ENCODE data around the gene PRKG1. TPM values are rescaled to one million over a fixed set of nuclear protein-coding genes. Genes with fewer than 3 reads are reported as not detected.

The PRKG1 gene
- total and polyA plus RNA-seq, 2 donors (not counting 1 experiment from before 2014, with no cell fraction given): not detected

DNA sequence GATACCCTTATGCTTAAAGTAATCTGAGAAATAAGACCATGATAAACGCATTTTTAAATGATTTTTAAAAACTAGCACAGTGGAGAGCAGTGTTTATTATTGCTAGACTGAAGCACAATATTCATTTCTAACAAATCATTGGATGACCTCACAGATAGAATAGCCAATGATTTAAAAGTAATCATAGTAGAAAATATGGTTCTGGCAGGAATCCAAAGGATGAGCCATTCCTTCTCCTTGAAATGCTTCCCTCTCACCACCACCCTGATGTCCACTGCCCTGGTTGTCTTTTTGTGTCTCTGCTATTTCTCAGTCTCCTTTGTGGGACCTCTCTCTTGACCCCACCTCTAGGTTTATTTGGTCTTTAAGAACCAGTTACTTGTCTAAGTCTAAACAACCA lies 64.9 kb downstream of the PRKG1 start:
- Mint-ChIP-seq H3K9me3 (ENCODE audit: insufficient read depth) (no peaks in the 10 kb centered on the region), H3K4me3 (no peak overlapping the region), H3K27me3 (no peaks in the 10 kb centered on the region), H3K27ac (no peak overlapping the region), H3K4me1 (no peaks in the 10 kb centered on the region)
- no peaks in the 10 kb centered on the region for H3K9me3 ChIP-seq (ENCODE audit: control extremely low read depth in 1 of 3, control insufficient read depth in 2 of 3, insufficient read depth in 1 of 3, low read length in 2 of 3)
- no peak for TF ChIP-seq EZH2 (IDR thresholded peaks at IDR 0.05; ENCODE audit: borderline replicate concordance, insufficient read depth, low read depth, low read length, poor library complexity, severe bottlenecking)
- TF ChIP-seq, protein P1, sequence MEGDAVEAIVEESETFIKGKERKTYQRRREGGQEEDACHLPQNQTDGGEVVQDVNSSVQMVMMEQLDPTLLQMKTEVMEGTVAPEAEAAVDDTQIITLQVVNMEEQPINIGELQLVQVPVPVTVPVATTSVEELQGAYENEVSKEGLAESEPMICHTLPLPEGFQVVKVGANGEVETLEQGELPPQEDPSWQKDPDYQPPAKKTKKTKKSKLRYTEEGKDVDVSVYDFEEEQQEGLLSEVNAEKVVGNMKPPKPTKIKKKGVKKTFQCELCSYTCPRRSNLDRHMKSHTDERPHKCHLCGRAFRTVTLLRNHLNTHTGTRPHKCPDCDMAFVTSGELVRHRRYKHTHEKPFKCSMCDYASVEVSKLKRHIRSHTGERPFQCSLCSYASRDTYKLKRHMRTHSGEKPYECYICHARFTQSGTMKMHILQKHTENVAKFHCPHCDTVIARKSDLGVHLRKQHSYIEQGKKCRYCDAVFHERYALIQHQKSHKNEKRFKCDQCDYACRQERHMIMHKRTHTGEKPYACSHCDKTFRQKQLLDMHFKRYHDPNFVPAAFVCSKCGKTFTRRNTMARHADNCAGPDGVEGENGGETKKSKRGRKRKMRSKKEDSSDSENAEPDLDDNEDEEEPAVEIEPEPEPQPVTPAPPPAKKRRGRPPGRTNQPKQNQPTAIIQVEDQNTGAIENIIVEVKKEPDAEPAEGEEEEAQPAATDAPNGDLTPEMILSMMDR (IDR thresholded peaks at IDR 0.05): no peak
- no peaks in the 10 kb centered on the region for H3K4me1 ChIP-seq (ENCODE audit: control insufficient read depth in 2 of 2, insufficient read depth in 2 of 2, low read length in 2 of 2)
- no peak overlapping the region for H3K9ac ChIP-seq (ENCODE audit: low read length)
- no peak overlapping the region for H2AFZ ChIP-seq (ENCODE audit: insufficient read depth, low read depth, low read length, poor library complexity, severe bottlenecking)
- no peak overlapping the region for H3K4me2 ChIP-seq (replicated peaks; ENCODE audit: low read depth, low read length, poor library complexity, severe bottlenecking)
- ChIA-PET POLR2A (no interaction called here), CTCF (no interaction called here)
- H4K20me1 ChIP-seq (ENCODE audit: control insufficient read depth, insufficient read depth, low read length, poor library complexity, severe bottlenecking): no peaks in the 10 kb centered on the region
- intact Hi-C loops (cut with micrococcal nuclease): no loop called here
- no CpG with 5 or more reads among the region's 1 CpG for WGBS (ENCODE audit: insufficient coverage)
- H3K27me3 ChIP-seq (replicated peaks in 1 of 4; ENCODE audit: control extremely low read depth in 1 of 4, control insufficient read depth in 3 of 4, insufficient read depth in 4 of 4, low read length in 3 of 4): no peaks in the 10 kb centered on the region
- H3K36me3 ChIP-seq (replicated peaks in 1 of 2; ENCODE audit: control extremely low read depth in 1 of 2, control insufficient read depth in 1 of 2, extremely low read depth in 1 of 2, insufficient read depth in 2 of 2, low read length in 1 of 2): no peaks in the 10 kb centered on the region
- DNase-seq (no peak), ATAC-seq (ENCODE audit: low read depth) (no peak)
- no peaks in the 10 kb centered on the region for H3K79me2 ChIP-seq (ENCODE audit: control insufficient read depth, insufficient read depth, low read length)
- H3K27ac ChIP-seq (ENCODE audit: low read length in 2 of 2): no peak overlapping the region
- H3K4me3 ChIP-seq (ENCODE audit: control extremely low read depth in 1 of 5, extremely low read depth in 1 of 5, insufficient read depth in 1 of 5, low read depth in 2 of 5, low read length in 4 of 5): no peak overlapping the region

DNA sequence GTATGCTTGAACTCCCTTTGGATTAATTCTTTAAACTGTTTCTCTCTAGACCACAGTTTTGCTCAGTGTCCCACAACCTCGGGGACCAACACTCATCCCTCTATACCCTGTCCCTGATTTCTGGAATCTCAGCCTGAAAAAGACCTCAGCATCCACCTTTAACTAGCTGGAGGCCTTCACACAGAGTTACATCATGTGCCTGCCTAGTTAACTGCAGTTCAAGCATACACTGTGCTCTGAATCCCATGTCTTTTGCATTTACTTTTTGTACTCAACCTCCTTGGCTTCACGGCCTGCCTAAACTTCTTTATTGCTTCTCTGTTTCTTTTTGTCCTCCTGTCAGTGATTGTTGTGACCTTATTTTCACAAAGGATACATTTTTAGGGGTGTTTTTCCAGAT lies 66.7 kb downstream of the PRKG1 start:
- H3K27ac ChIP-seq (ENCODE audit: low read length in 2 of 2): no peak overlapping the region
- POLR2A ChIA-PET: no interaction called here

More for the DNA sequence above, 66.7 kb downstream of the PRKG1 start:
- DNase-seq (no peak), ATAC-seq (ENCODE audit: low read depth) (no peak)
- no peaks in the 10 kb centered on the region for H3K9me3 ChIP-seq (ENCODE audit: control extremely low read depth in 1 of 3, control insufficient read depth in 2 of 3, insufficient read depth in 1 of 3, low read length in 2 of 3)
- TF ChIP-seq, protein P1 (IDR thresholded peaks at IDR 0.05): no peak
- TF ChIP-seq EZH2 (IDR thresholded peaks at IDR 0.05; ENCODE audit: borderline replicate concordance, insufficient read depth, low read depth, low read length, poor library complexity, severe bottlenecking): no peak
- no peaks in the 10 kb centered on the region for H3K9me3 Mint-ChIP-seq (ENCODE audit: insufficient read depth)
- no peaks in the 10 kb centered on the region for H3K4me1 ChIP-seq (ENCODE audit: control insufficient read depth in 2 of 2, insufficient read depth in 2 of 2, low read length in 2 of 2)
- H4K20me1 ChIP-seq (ENCODE audit: control insufficient read depth, insufficient read depth, low read length, poor library complexity, severe bottlenecking): no peaks in the 10 kb centered on the region
- no peaks in the 10 kb centered on the region for H3K36me3 ChIP-seq (replicated peaks in 1 of 2; ENCODE audit: control extremely low read depth in 1 of 2, control insufficient read depth in 1 of 2, extremely low read depth in 1 of 2, insufficient read depth in 2 of 2, low read length in 1 of 2)
- H3K9ac ChIP-seq (ENCODE audit: low read length): no peak overlapping the region
- H3K4me3 Mint-ChIP-seq: no peak overlapping the region
- H3K79me2 ChIP-seq (ENCODE audit: control insufficient read depth, insufficient read depth, low read length): no peaks in the 10 kb centered on the region
- no peak overlapping the region for H3K4me2 ChIP-seq (replicated peaks; ENCODE audit: low read depth, low read length, poor library complexity, severe bottlenecking)
- no peak overlapping the region for H3K27ac Mint-ChIP-seq
- no peaks in the 10 kb centered on the region for H3K27me3 Mint-ChIP-seq
- CTCF ChIA-PET: no interaction called here
- no peaks in the 10 kb centered on the region for H3K4me1 Mint-ChIP-seq
- 45% methylated on average over 1 of the region's 2 CpGs for WGBS (ENCODE audit: insufficient coverage)
- H3K4me3 ChIP-seq (ENCODE audit: control extremely low read depth in 1 of 5, extremely low read depth in 1 of 5, insufficient read depth in 1 of 5, low read depth in 2 of 5, low read length in 4 of 5): no peak overlapping the region
- H2AFZ ChIP-seq (ENCODE audit: insufficient read depth, low read depth, low read length, poor library complexity, severe bottlenecking): no peak overlapping the region
- no peaks in the 10 kb centered on the region for H3K27me3 ChIP-seq (replicated peaks in 1 of 4; ENCODE audit: control extremely low read depth in 1 of 4, control insufficient read depth in 3 of 4, insufficient read depth in 4 of 4, low read length in 3 of 4)
- intact Hi-C loops (cut with micrococcal nuclease): no loop called here

All from B cell (primary cell).